ENCODE data around the gene STBD1. TPM values are rescaled to one million over a fixed set of nuclear protein-coding genes. Genes with fewer than 3 reads are reported as not detected.

STBD1 gene
- total RNA-seq, 1 donor from 2014 or later: 7.4 TPM

GRCh38 chr4:76272582-76272981 lies 34.0 kb upstream of the STBD1 start:
- TF ChIP-seq CTCF (IDR thresholded peaks at IDR 0.05; ENCODE audit: insufficient read depth, low read length, poor library complexity, severe bottlenecking): no peak
- no peak for DNase-seq (ENCODE audit: low read depth)
- Histone ChIP-seq H3K4me3 (ENCODE audit: low read depth, low read length) (no peak overlapping the region), H3K27me3 (ENCODE audit: control insufficient read depth, insufficient read depth, low read length) (no peaks in the 10 kb centered on the region), H3K36me3 (ENCODE audit: control insufficient read depth, insufficient read depth, low read length) (no peaks in the 10 kb centered on the region)

GRCh38 chr4:76272999-76273398 lies 33.5 kb upstream of the STBD1 start:
- TF ChIP-seq CTCF (IDR thresholded peaks at IDR 0.05; ENCODE audit: insufficient read depth, low read length, poor library complexity, severe bottlenecking): no peak
- Histone ChIP-seq H3K27me3 (ENCODE audit: control insufficient read depth, insufficient read depth, low read length) (no peaks in the 10 kb centered on the region), H3K4me3 (ENCODE audit: low read depth, low read length) (no peak overlapping the region), H3K36me3 (ENCODE audit: control insufficient read depth, insufficient read depth, low read length) (no peaks in the 10 kb centered on the region)
- DNase-seq (ENCODE audit: low read depth): no peak

GRCh38 chr4:76275486-76276124 lies 30.9 kb upstream of the STBD1 start:
- Histone ChIP-seq H3K27me3 (ENCODE audit: control insufficient read depth, insufficient read depth, low read length) (no peaks in the 10 kb centered on the region), H3K36me3 (ENCODE audit: control insufficient read depth, insufficient read depth, low read length) (no peaks in the 10 kb centered on the region), H3K4me3 (ENCODE audit: low read depth, low read length) (no peak overlapping the region)
- no peak for TF ChIP-seq CTCF (IDR thresholded peaks at IDR 0.05; ENCODE audit: insufficient read depth, low read length, poor library complexity, severe bottlenecking)
- no peak for DNase-seq (ENCODE audit: low read depth)

GRCh38 chr4:76276813-76277212 lies 29.7 kb upstream of the STBD1 start:
- no peaks in the 10 kb centered on the region for H3K27me3 ChIP-seq (ENCODE audit: control insufficient read depth, insufficient read depth, low read length)
- H3K36me3 ChIP-seq (ENCODE audit: control insufficient read depth, insufficient read depth, low read length): no peaks in the 10 kb centered on the region
- no peak for TF ChIP-seq CTCF (IDR thresholded peaks at IDR 0.05; ENCODE audit: insufficient read depth, low read length, poor library complexity, severe bottlenecking)
- H3K4me3 ChIP-seq (ENCODE audit: low read depth, low read length): no peak overlapping the region
- no peak for DNase-seq (ENCODE audit: low read depth)

GRCh38 chr4:76277667-76278066 lies 28.9 kb upstream of the STBD1 start:
- no peak for TF ChIP-seq CTCF (IDR thresholded peaks at IDR 0.05; ENCODE audit: insufficient read depth, low read length, poor library complexity, severe bottlenecking)
- no peak for DNase-seq (ENCODE audit: low read depth)
- H3K27me3 ChIP-seq (ENCODE audit: control insufficient read depth, insufficient read depth, low read length): no peaks in the 10 kb centered on the region
- no peaks in the 10 kb centered on the region for H3K36me3 ChIP-seq (ENCODE audit: control insufficient read depth, insufficient read depth, low read length)
- H3K4me3 ChIP-seq (ENCODE audit: low read depth, low read length): no peak overlapping the region

GRCh38 chr4:76278583-76278982 lies 27.9 kb upstream of the STBD1 start:
- no peak for TF ChIP-seq CTCF (IDR thresholded peaks at IDR 0.05; ENCODE audit: insufficient read depth, low read length, poor library complexity, severe bottlenecking)
- Histone ChIP-seq H3K4me3 (ENCODE audit: low read depth, low read length) (no peak overlapping the region), H3K27me3 (ENCODE audit: control insufficient read depth, insufficient read depth, low read length) (no peaks in the 10 kb centered on the region), H3K36me3 (ENCODE audit: control insufficient read depth, insufficient read depth, low read length) (no peaks in the 10 kb centered on the region)
- DNase-seq (ENCODE audit: low read depth): no peak
